Keratinocyte (primary cell): Measurements from ENCODE around the gene ZNF738. TPM values are rescaled to one million over a fixed set of nuclear protein-coding genes. Genes with fewer than 3 reads are reported as not detected.
"Not testable (repeated sequence)": the region's sequence is repeated elsewhere in the genome, so short reads cannot be mapped to it uniquely, and the experiment has no call there.

Experiments used
- DNase-seq: peaks from one replicate; pipeline ENCODE4 v3.0.0-alpha.2; 2011; ENCODE audit warnings: low read depth, missing footprints, low spot score
- FAIRE-seq: peaks from 2 replicates; lab custom pipeline; 2011; peaks lifted over from hg19 to GRCh38; lab: Jason Lieb, UNC
- H2AFZ ChIP-seq: 2 replicates; pipeline ENCODE4 v1.6.0; 2012; ENCODE audit warnings: low read length, control low read depth, inconsistent platforms; ENCODE audit not compliant: control insufficient read depth
- H3K27ac ChIP-seq: 2 replicates; pipeline ENCODE4 v1.5.1; 2011; ENCODE audit warnings: low read length; ENCODE audit not compliant: control insufficient read depth, insufficient read depth
- H3K27me3 ChIP-seq: 3 replicates; pipeline ENCODE4 v1.6.0; 2011; ENCODE audit warnings: low read length; ENCODE audit not compliant: control insufficient read depth, insufficient read depth; ENCODE audit errors: extremely low read depth
- H3K36me3 ChIP-seq, 2 experiments: 2 replicates in 1 of 2; 3 replicates in 1 of 2; pipeline ENCODE4 v1.5.1; 2011; ENCODE audit warnings: low read length in 2 of 2, mild to moderate bottlenecking in 1 of 2; ENCODE audit not compliant: control insufficient read depth in 2 of 2, insufficient read depth in 2 of 2; ENCODE audit errors: extremely low read depth in 1 of 2
- H3K4me1 ChIP-seq: 3 replicates; pipeline ENCODE4 v1.5.1; 2011; ENCODE audit warnings: low read length; ENCODE audit not compliant: control insufficient read depth, insufficient read depth; ENCODE audit errors: extremely low read depth
- H3K4me2 ChIP-seq: 3 replicates; pipeline ENCODE4 v1.6.0; 2011; ENCODE audit warnings: low read depth, low read length; ENCODE audit not compliant: control insufficient read depth, insufficient read depth; ENCODE audit errors: extremely low read depth
- H3K4me3 ChIP-seq, 3 experiments: fragments of 200-600 bp in 1 of 3; sonication (generic) in 1 of 3; 2 replicates in 2 of 3; 3 replicates in 1 of 3; pipeline ENCODE4 v1.5.1; 2011 to 2016; ENCODE audit warnings: low read length in 3 of 3, mild to moderate bottlenecking in 3 of 3, control low read depth in 2 of 3, inconsistent platforms in 1 of 3, low read depth in 1 of 3, mixed read lengths in 1 of 3, mixed run types in 1 of 3, moderate library complexity in 1 of 3; ENCODE audit not compliant: control insufficient read depth in 2 of 3, insufficient read depth in 2 of 3; ENCODE audit errors: extremely low read depth in 1 of 3
- H3K79me2 ChIP-seq: 2 replicates; pipeline ENCODE4 v1.6.0; 2012; ENCODE audit warnings: low read length; ENCODE audit not compliant: control insufficient read depth, insufficient read depth
- H3K9ac ChIP-seq: 3 replicates; pipeline ENCODE4 v1.6.0; 2011; ENCODE audit warnings: low read length; ENCODE audit not compliant: control insufficient read depth, insufficient read depth; ENCODE audit errors: extremely low read depth
- H3K9me1 ChIP-seq: 3 replicates; pipeline ENCODE4 v1.6.0; 2011; ENCODE audit warnings: low read length; ENCODE audit not compliant: control insufficient read depth, insufficient read depth; ENCODE audit errors: extremely low read depth
- H3K9me3 ChIP-seq: 2 replicates; pipeline ENCODE4 v1.5.1; 2012; ENCODE audit warnings: low read depth, low read length; ENCODE audit not compliant: control insufficient read depth
- H4K20me1 ChIP-seq: 3 replicates; pipeline ENCODE4 v1.6.0; 2011; ENCODE audit warnings: low read length; ENCODE audit not compliant: control insufficient read depth, insufficient read depth; ENCODE audit errors: extremely low read depth
- CTCF ChIP-seq, 3 experiments: IDR thresholded peaks in 1 of 3; conservative IDR thresholded peaks in 1 of 3; optimal IDR thresholded peaks in 1 of 3; 2 replicates in 2 of 3; 3 replicates in 1 of 3; pipeline versions ENCODE3 to v1.5.1; 2011; ENCODE audit warnings: low read length in 3 of 3, mild to moderate bottlenecking in 3 of 3, moderate library complexity in 2 of 3, control low read depth in 1 of 3, inconsistent platforms in 1 of 3; ENCODE audit not compliant: insufficient read depth in 2 of 3; ENCODE audit errors: extremely low read depth in 1 of 3
- EZH2 ChIP-seq: IDR thresholded peaks from one replicate; pipeline ENCODE4 v1.6.1; 2012; ENCODE audit warnings: inconsistent platforms, mild to moderate bottlenecking, low read length, moderate library complexity
- dilution Hi-C: fragments of 300-500 bp; cut with MboI; formaldehyde crosslinking; loops from one replicate; pipeline ENCODE4 v1.7.0; 2020; ENCODE audit warnings: low sequenced_read_pairs; ENCODE audit not compliant: extremely low pct_ligation_motif_present
- polyA plus RNA-seq, 5 experiments: library from polyadenylated mRNA; depleted of rRNA in 3 of 5; stranded (reverse) in 3 of 5; stranded (forward) in 1 of 5; unstranded in 1 of 5; fragments of >200 nt; gene quantifications; 1 replicate in 1 of 5; 2 replicates in 3 of 5; 3 replicates in 1 of 5; pipeline versions ENCODE4 v1.2.1 to v1.2.3, GENCODE V29; 2011 to 2012; ENCODE audit warnings: missing spikeins in 2 of 5, low read depth in 1 of 5, low replicate concordance in 1 of 5

ZNF738 gene
- polyA plus RNA-seq, 1 donor (not counting 4 experiments of a cell fraction or from before 2014, with no cell fraction given) = 8.9 TPM

- no peak for TF ChIP-seq EZH2
- TF ChIP-seq CTCF (optimal IDR thresholded peaks at IDR 0.05 in 1 of 3, IDR thresholded peaks at IDR 0.05 in 1 of 3, conservative IDR thresholded peaks at IDR 0.05 in 1 of 3; ENCODE audit: extremely low read depth in 1 of 3, insufficient read depth in 2 of 3, low read length in 3 of 3) = no peak
- no peaks in the 10 kb centered on the region for H4K20me1 ChIP-seq
- no peaks in the 10 kb centered on the region for H3K36me3 ChIP-seq
- peak within 1 kb of the TSS; percentile 84 for H3K4me2 ChIP-seq
- peaks cover 3% of the 10 kb centered on the region for H3K4me1 ChIP-seq
- peak within 1 kb of the TSS; percentile 100 for H2AFZ ChIP-seq
- peak within 1 kb of the TSS; percentile 96 for H3K9ac ChIP-seq
- dilution Hi-C loops = no loop called here
- FAIRE-seq (peak; percentile 75), DNase-seq (peak; percentile 32)
- H3K27me3 ChIP-seq = no peaks in the 10 kb centered on the region
- H3K9me3 ChIP-seq = peaks cover 5% of the 10 kb centered on the region
- no peaks in the 10 kb centered on the region for H3K9me1 ChIP-seq
- peak within 1 kb of the TSS; percentile 83 to 99 (median 90) for H3K4me3 ChIP-seq
- H3K27ac ChIP-seq = peak within 1 kb of the TSS; percentile 91
- peaks cover 39% of the 10 kb centered on the region for H3K79me2 ChIP-seq
Measured at GRCh38 chr19:21328885-21329605, 29.8 kb upstream of the ZNF738 start, which contains the start of gene ZNF708. Gene ZNF708, minus strand, starts transcription at chr19:21329410. Its CDS starts 198 bp downstream, at chr19:21329212.

GRCh38 chr19:21335721-21336120 is 23.1 kb upstream of the ZNF738 start:
- no peak for DNase-seq
- peaks cover 6% of the 10 kb centered on the region for H3K9me3 ChIP-seq
- no peaks in the 10 kb centered on the region for H3K27me3 ChIP-seq
- no peak for FAIRE-seq
- no peak overlapping the region for H3K9ac ChIP-seq
- H3K79me2 ChIP-seq = no peaks in the 10 kb centered on the region
- no peak overlapping the region for H3K4me2 ChIP-seq
- H3K4me3 ChIP-seq = no peak overlapping the region
- no peaks in the 10 kb centered on the region for H3K36me3 ChIP-seq
- no peaks in the 10 kb centered on the region for H4K20me1 ChIP-seq
- TF ChIP-seq EZH2 (no peak), CTCF (optimal IDR thresholded peaks at IDR 0.05 in 1 of 3, IDR thresholded peaks at IDR 0.05 in 1 of 3, conservative IDR thresholded peaks at IDR 0.05 in 1 of 3; ENCODE audit: extremely low read depth in 1 of 3, insufficient read depth in 2 of 3, low read length in 3 of 3) (no peak)
- no peaks in the 10 kb centered on the region for H3K9me1 ChIP-seq
- H3K4me1 ChIP-seq = no peaks in the 10 kb centered on the region
- H3K27ac ChIP-seq = no peak overlapping the region
- dilution Hi-C loops = no loop called here
- H2AFZ ChIP-seq = no peak overlapping the region

DNA sequence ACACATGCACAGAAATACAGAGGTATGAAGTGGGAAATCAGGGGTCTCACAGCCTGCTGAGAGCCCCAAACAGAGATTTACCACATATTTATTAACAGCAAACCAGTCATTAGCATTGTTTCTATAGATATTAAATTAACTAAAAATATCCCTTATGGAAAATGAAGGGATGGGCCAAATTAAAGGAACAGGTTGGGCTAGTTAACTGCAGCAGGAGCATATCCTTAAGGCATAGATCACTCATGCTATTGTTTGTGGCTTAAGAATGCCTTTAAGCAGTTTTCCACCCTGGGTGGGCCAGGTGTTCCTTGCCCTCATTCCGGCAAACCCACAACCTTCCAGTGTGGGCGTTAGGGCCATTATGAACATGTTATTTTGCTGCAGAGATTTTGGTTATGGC is 14.0 kb upstream of the ZNF738 start:
- H3K27me3 ChIP-seq, H3K79me2 ChIP-seq, H3K9ac ChIP-seq, H3K4me2 ChIP-seq, dilution Hi-C loops, H3K36me3 ChIP-seq, H4K20me1 ChIP-seq, H3K9me3 ChIP-seq, H3K27ac ChIP-seq, H3K4me3 ChIP-seq, FAIRE-seq, H2AFZ ChIP-seq, DNase-seq, H3K4me1 ChIP-seq, H3K9me1 ChIP-seq: not testable (repeated sequence)
